GM19438 (cell line): ENCODE results near the gene STKLD1.

Source experiments
- ATAC-seq: cut with Tn5 transposase; IDR thresholded peaks from one replicate; pipeline ENCODE4 v1.9.1; 2021; ENCODE audit warnings: low read depth; ENCODE audit not compliant: unreplicated experiment

STKLD1 gene

GRCh38 chr9:133344071-133344470, 32.1 kb upstream of the STKLD1 start:
- no peak for ATAC-seq

- no peak for ATAC-seq
Observed at GRCh38 chr9:133344979-133345378, 31.2 kb upstream of the STKLD1 start.

GRCh38 chr9:133345596-133345995, 30.6 kb upstream of the STKLD1 start:
- ATAC-seq = no peak

- no peak for ATAC-seq
Observed at GRCh38 chr9:133346021-133346785, 30.0 kb upstream of the STKLD1 start.

- peak; percentile 48 for ATAC-seq
Observed at GRCh38 chr9:133347515-133347984, 28.6 kb upstream of the STKLD1 start.

- ATAC-seq = peak; percentile 68
Observed at GRCh38 chr9:133347985-133348717, 28.0 kb upstream of the STKLD1 start, which contains the start of the genes MED22 and RPL7A. Gene MED22 (minus strand): TSS chr9:133348131. CDS start chr9:133346662, 1,469 bp downstream. Gene RPL7A (plus strand): TSS chr9:133348218. CDS start chr9:133348244, 26 bp downstream.

GRCh38 chr9:133348718-133349573, 27.2 kb upstream of the STKLD1 start:
- no peak for ATAC-seq

GRCh38 chr9:133349965-133350616, 26.1 kb upstream of the STKLD1 start:
- no peak for ATAC-seq

- no peak for ATAC-seq
Observed at GRCh38 chr9:133351526-133351907, 24.6 kb upstream of the STKLD1 start.

GRCh38 chr9:133351908-133352634, 24.1 kb upstream of the STKLD1 start:
- no peak for ATAC-seq

- ATAC-seq = no peak
Observed at GRCh38 chr9:133352635-133353340, 23.4 kb upstream of the STKLD1 start.

GRCh38 chr9:133353548-133353947, 22.6 kb upstream of the STKLD1 start:
- ATAC-seq = no peak

- ATAC-seq = no peak
Observed at GRCh38 chr9:133354766-133355165, 21.4 kb upstream of the STKLD1 start.

- ATAC-seq = peak; percentile 10
Observed at GRCh38 chr9:133355881-133356357, 20.2 kb upstream of the STKLD1 start.

GRCh38 chr9:133356391-133357091, 19.6 kb upstream of the STKLD1 start, which contains the start of the genes SURF1 and SURF2:
Gene SURF1 (minus strand): TSS chr9:133356487. CDS start chr9:133356453, 34 bp downstream.
Gene SURF2 (plus strand): TSS chr9:133356550. CDS start chr9:133356593, 43 bp downstream.
- peak; percentile 52 for ATAC-seq

GRCh38 chr9:133357656-133358055, 18.5 kb upstream of the STKLD1 start:
- no peak for ATAC-seq

GRCh38 chr9:133359399-133360175, 16.6 kb upstream of the STKLD1 start:
- no peak for ATAC-seq
